ENCODE results near the gene MOGAT2. TPM values are rescaled to one million over a fixed set of nuclear protein-coding genes. Genes with fewer than 3 reads are reported as not detected.
A peak's percentile ranks its signal among the peaks of the same experiment; 100 is the strongest.

Gene MOGAT2
- total RNA-seq, 2 donors from 2014 or later, result not detected

DNA sequence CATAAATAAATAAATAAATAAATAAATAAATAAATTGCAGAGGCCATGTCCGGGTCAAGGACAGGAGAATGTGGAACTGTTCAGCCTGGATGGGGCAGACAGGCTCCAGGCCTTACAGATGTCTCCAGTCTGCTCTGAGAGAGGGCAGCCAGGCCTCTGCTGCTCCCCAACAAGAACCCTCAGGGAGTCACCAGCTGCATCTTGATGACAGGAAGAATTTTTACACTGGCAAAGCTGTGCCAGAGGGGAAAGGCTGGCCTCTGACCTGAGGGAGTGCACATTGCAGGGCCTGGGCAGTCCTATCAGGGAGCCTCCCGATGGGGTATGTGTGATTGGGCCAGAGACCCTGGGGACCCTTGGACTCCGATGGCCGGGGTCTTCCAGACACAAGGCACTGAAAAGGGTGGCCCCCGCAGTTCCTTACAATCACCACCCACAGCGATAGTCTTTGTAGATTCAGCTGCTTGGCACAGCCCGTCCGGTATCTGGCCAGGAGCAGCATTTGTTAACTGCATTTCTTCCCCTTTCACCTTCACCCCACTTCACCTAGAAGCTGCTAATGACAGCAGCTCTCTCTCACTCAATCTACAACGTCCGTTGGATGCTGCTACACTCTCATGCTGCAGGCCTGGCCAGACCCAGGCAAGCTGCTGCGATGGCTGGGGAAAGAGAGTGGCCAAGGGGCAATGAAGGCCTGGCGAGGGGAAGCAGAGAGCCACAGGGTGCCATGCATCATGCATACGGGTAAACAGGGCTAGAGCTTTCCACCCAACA is 8.1 kb downstream of the MOGAT2 start:
- Histone ChIP-seq H3K27me3 (replicated peaks; ENCODE audit: insufficient read depth) (no peaks in the 10 kb centered on the region), H3K27ac (no peak overlapping the region), H3K4me1 (ENCODE audit: control insufficient read depth in 1 of 2, low read depth in 2 of 2) (peaks cover 4 to 12% of the 10 kb centered on the region in 2 donors), H3K9me3 (no peaks in the 10 kb centered on the region), H3K36me3 (no peaks in the 10 kb centered on the region), H3K4me3 (no peak overlapping the region)
- ATAC-seq (ENCODE audit: insufficient number of reproducible peaks, low FRiP score, low read depth) (no peak), DNase-seq (ENCODE audit: low spot score) (no peak)
- TF ChIP-seq, protein P1, sequence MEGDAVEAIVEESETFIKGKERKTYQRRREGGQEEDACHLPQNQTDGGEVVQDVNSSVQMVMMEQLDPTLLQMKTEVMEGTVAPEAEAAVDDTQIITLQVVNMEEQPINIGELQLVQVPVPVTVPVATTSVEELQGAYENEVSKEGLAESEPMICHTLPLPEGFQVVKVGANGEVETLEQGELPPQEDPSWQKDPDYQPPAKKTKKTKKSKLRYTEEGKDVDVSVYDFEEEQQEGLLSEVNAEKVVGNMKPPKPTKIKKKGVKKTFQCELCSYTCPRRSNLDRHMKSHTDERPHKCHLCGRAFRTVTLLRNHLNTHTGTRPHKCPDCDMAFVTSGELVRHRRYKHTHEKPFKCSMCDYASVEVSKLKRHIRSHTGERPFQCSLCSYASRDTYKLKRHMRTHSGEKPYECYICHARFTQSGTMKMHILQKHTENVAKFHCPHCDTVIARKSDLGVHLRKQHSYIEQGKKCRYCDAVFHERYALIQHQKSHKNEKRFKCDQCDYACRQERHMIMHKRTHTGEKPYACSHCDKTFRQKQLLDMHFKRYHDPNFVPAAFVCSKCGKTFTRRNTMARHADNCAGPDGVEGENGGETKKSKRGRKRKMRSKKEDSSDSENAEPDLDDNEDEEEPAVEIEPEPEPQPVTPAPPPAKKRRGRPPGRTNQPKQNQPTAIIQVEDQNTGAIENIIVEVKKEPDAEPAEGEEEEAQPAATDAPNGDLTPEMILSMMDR (IDR thresholded peaks at IDR 0.05), result no peak

- TF ChIP-seq, protein P1 (IDR thresholded peaks at IDR 0.05), result no peak
- ATAC-seq (ENCODE audit: insufficient number of reproducible peaks, low FRiP score, low read depth) (no peak), DNase-seq (ENCODE audit: low spot score) (no peak)
- no peaks in the 10 kb centered on the region for H3K9me3 ChIP-seq
- H3K27me3 ChIP-seq (replicated peaks; ENCODE audit: insufficient read depth), result no peaks in the 10 kb centered on the region
- no peak overlapping the region for H3K4me3 ChIP-seq
- no peak overlapping the region for H3K27ac ChIP-seq
- peaks cover 3 to 15% of the 10 kb centered on the region in 2 donors for H3K4me1 ChIP-seq (ENCODE audit: control insufficient read depth in 1 of 2, low read depth in 2 of 2)
- no peaks in the 10 kb centered on the region for H3K36me3 ChIP-seq
These were observed 11.4 kb downstream of the MOGAT2 start for GRCh38 chr11:75728992-75729391.

GRCh38 chr11:75731095-75731494 is 13.5 kb downstream of the MOGAT2 start:
- Histone ChIP-seq H3K4me3 (no peak overlapping the region), H3K9me3 (no peaks in the 10 kb centered on the region), H3K4me1 (ENCODE audit: control insufficient read depth in 1 of 2, low read depth in 2 of 2) (peaks cover 3 to 25% of the 10 kb centered on the region in 2 donors), H3K36me3 (no peaks in the 10 kb centered on the region), H3K27me3 (replicated peaks; ENCODE audit: insufficient read depth) (no peaks in the 10 kb centered on the region), H3K27ac (no peak overlapping the region)
- no peak for DNase-seq (ENCODE audit: low spot score)
- ATAC-seq (ENCODE audit: insufficient number of reproducible peaks, low FRiP score, low read depth), result no peak
- TF ChIP-seq, protein P1 (IDR thresholded peaks at IDR 0.05), result no peak

GRCh38 chr11:75733071-75733430 is 15.4 kb downstream of the MOGAT2 start:
- TF ChIP-seq, protein P1 (IDR thresholded peaks at IDR 0.05), result no peak
- DNase-seq (ENCODE audit: low spot score) (no peak), ATAC-seq (ENCODE audit: insufficient number of reproducible peaks, low FRiP score, low read depth) (no peak)
- Histone ChIP-seq H3K27ac (peak overlapping the region; percentile 42 to 51), H3K4me3 (no peak overlapping the region), H3K36me3 (no peaks in the 10 kb centered on the region), H3K9me3 (no peaks in the 10 kb centered on the region), H3K27me3 (replicated peaks; ENCODE audit: insufficient read depth) (no peaks in the 10 kb centered on the region), H3K4me1 (ENCODE audit: control insufficient read depth in 1 of 2, low read depth in 2 of 2) (peaks cover 3 to 25% of the 10 kb centered on the region in 2 donors)

DNA sequence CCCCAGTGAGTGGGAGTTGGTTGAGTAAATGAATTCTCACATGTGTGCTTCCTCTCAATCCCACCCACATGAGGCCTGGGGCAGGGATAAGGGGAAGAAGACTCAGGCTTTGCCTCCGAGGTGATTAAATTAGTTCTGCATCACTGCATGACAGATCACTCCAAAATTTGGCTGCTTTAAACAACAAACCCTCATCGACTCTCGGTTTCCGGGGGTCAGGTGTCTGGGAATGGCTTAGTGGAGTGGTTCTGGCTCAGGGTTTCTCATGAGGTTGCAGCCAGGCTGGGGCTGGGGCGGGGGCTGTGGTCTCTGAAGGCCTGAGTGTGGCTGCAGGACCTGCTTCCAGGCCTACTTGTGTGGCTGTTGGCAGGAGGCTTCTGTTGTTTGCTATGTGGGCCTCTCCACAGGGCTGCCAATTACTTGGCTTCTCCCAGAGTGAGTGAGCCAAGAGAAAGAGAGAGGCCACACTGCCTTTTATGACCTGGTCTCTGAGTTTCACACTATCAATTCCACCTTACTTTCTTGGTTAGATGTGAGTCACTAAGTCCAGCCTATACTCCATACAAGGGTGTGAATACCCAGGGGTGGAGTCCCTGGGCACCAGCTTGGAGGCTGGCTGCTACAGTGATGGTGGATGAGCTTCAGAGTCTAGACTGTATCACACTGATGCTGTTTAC is 15.9 kb downstream of the MOGAT2 start:
- Histone ChIP-seq H3K9me3 (no peaks in the 10 kb centered on the region), H3K27ac (peak overlapping the region; percentile 42 to 51), H3K36me3 (no peaks in the 10 kb centered on the region), H3K4me1 (ENCODE audit: control insufficient read depth in 1 of 2, low read depth in 2 of 2) (peaks cover 3 to 25% of the 10 kb centered on the region in 2 donors), H3K27me3 (replicated peaks; ENCODE audit: insufficient read depth) (no peaks in the 10 kb centered on the region), H3K4me3 (no peak overlapping the region)
- DNase-seq (ENCODE audit: low spot score), result no peak
- TF ChIP-seq, protein P1 (IDR thresholded peaks at IDR 0.05), result no peak
- peak; percentile 71 for ATAC-seq (ENCODE audit: insufficient number of reproducible peaks, low FRiP score, low read depth)
